H1 (cell line): ENCODE data around the gene RAB44. TPM values are rescaled to one million over a fixed set of nuclear protein-coding genes. Genes with fewer than 3 reads are reported as not detected.
A peak's percentile ranks its signal among the peaks of the same experiment; 100 is the strongest.

ENCODE experiments used
- CTCF ChIA-PET: fragments of 300-600 bp; sonication (Branson Sonifier 250); formaldehyde crosslinking; loops from one replicate; lab custom pipeline; 2021; ENCODE audit not compliant: partially characterized antibody; lab: Charles Lee
- POLR2A ChIA-PET: fragments of 300-600 bp; sonication (Branson Sonifier 250); formaldehyde crosslinking; loops from one replicate; lab custom pipeline; 2021; ENCODE audit warnings: inconsistent platforms; ENCODE audit not compliant: partially characterized antibody; lab: Charles Lee
- DNase-seq, 2 experiments: peaks; one replicate each; pipeline versions ENCODE4 v3.0.0 to v3.0.0-alpha.2; 2010 to 2022; ENCODE audit warnings: low spot score in 2 of 2, low read depth in 1 of 2, mixed read lengths in 1 of 2
- FAIRE-seq: peaks from 2 replicates; lab custom pipeline; 2011; peaks lifted over from hg19 to GRCh38; lab: Jason Lieb, UNC
- H2AFZ ChIP-seq: 2 replicates; pipeline ENCODE4 v1.8.1; 2012; ENCODE audit warnings: low read length, inconsistent platforms
- H2AK5ac ChIP-seq: 2 replicates; pipeline ENCODE4 v1.6.1; 2013; ENCODE audit warnings: low read depth, low read length
- H2BK120ac ChIP-seq: replicated peaks from 2 replicates; pipeline ENCODE3; 2013; ENCODE audit warnings: low read depth, low read length, inconsistent platforms
- H2BK12ac ChIP-seq: 2 replicates; pipeline ENCODE4 v1.6.1; 2013; ENCODE audit warnings: low read depth, low read length
- H2BK15ac ChIP-seq: 2 replicates; pipeline ENCODE4 v1.6.1; 2013; ENCODE audit warnings: low read length
- H2BK20ac ChIP-seq: 2 replicates; pipeline ENCODE4 v1.6.1; 2013; ENCODE audit warnings: low read length
- H2BK5ac ChIP-seq: 2 replicates; pipeline ENCODE4 v1.6.1; 2013; ENCODE audit warnings: low read depth, low read length
- H3K14ac ChIP-seq: 2 replicates; pipeline ENCODE4 v1.6.1; 2013; ENCODE audit warnings: inconsistent platforms; ENCODE audit not compliant: insufficient read length
- H3K18ac ChIP-seq: 2 replicates; pipeline ENCODE4 v1.6.1; 2013; ENCODE audit warnings: low read length; ENCODE audit errors: extremely low read depth
- H3K23ac ChIP-seq: 2 replicates; pipeline ENCODE4 v1.6.1; 2013; ENCODE audit warnings: inconsistent platforms; ENCODE audit not compliant: insufficient read length
- H3K23me2 ChIP-seq: 2 replicates; pipeline ENCODE4 v1.6.1; 2013; ENCODE audit warnings: low read depth, low read length
- H3K27ac ChIP-seq: 2 replicates; pipeline ENCODE4 v1.6.1; 2011; ENCODE audit warnings: low read depth, low read length, inconsistent platforms
- H3K27me3 ChIP-seq, 4 experiments: replicated peaks in 1 of 4; 1 replicate in 1 of 4; 2 replicates in 3 of 4; pipeline versions ENCODE4 v1.6.1 to v1.8.1; 2011 to 2013; ENCODE audit warnings: low read length in 3 of 4, mild to moderate bottlenecking in 3 of 4, inconsistent platforms in 2 of 4, mixed read lengths in 2 of 4, moderate library complexity in 1 of 4; ENCODE audit not compliant: control insufficient read depth in 3 of 4, insufficient read depth in 3 of 4; ENCODE audit errors: extremely low read depth in 1 of 4
- H3K36me3 ChIP-seq, 4 experiments: 2 replicates each; pipeline versions ENCODE4 v1.6.1 to v1.8.1; 2011 to 2013; ENCODE audit warnings: mild to moderate bottlenecking in 4 of 4, low read length in 3 of 4, moderate library complexity in 2 of 4, control low read depth in 1 of 4, inconsistent platforms in 1 of 4; ENCODE audit not compliant: insufficient read depth in 4 of 4, control insufficient read depth in 2 of 4
- H3K4ac ChIP-seq: replicated peaks from 2 replicates; pipeline ENCODE3; 2013; ENCODE audit warnings: low read length, low read depth, mixed read lengths, inconsistent platforms; ENCODE audit not compliant: insufficient read length
- H3K4me1 ChIP-seq, 4 experiments: replicated peaks in 1 of 4; 1 replicate in 1 of 4; 2 replicates in 3 of 4; pipeline versions ENCODE4 v1.6.1 to v1.8.1; 2011 to 2013; ENCODE audit warnings: low read length in 3 of 4, inconsistent platforms in 2 of 4, mixed read lengths in 1 of 4; ENCODE audit not compliant: insufficient read depth in 4 of 4, control insufficient read depth in 3 of 4
- H3K4me2 ChIP-seq, 2 experiments: 2 replicates each; pipeline versions ENCODE4 v1.6.1 to v1.8.1; 2011 to 2013; ENCODE audit warnings: low read depth in 2 of 2, low read length in 2 of 2, control low read depth in 1 of 2, inconsistent platforms in 1 of 2, mild to moderate bottlenecking in 1 of 2; ENCODE audit not compliant: insufficient read depth in 1 of 2
- H3K4me3 ChIP-seq, 4 experiments: fragments of 200-600, 300-600 bp in 1 of 4; sonication (generic), shearing (Covaris generic), sonication (Bioruptor Twin) in 1 of 4; 2 replicates each; pipeline versions ENCODE4 v1.5.1 to v1.8.1; 2011 to 2016; ENCODE audit warnings: low read length in 4 of 4, low read depth in 3 of 4, control low read depth in 2 of 4, inconsistent platforms in 2 of 4, mild to moderate bottlenecking in 2 of 4, mixed read lengths in 1 of 4, moderate library complexity in 1 of 4; ENCODE audit not compliant: insufficient read depth in 2 of 4; ENCODE audit errors: extremely low read depth in 1 of 4
- H3K56ac ChIP-seq: replicated peaks from 2 replicates; pipeline ENCODE3; 2013; ENCODE audit warnings: low read depth, mild to moderate bottlenecking, mixed read lengths, low read length, inconsistent platforms; ENCODE audit not compliant: insufficient read length
- H3K79me1 ChIP-seq: 2 replicates; pipeline ENCODE4 v1.6.1; 2013; ENCODE audit warnings: low read depth, low read length, control low read depth
- H3K79me2 ChIP-seq, 2 experiments: 2 replicates each; pipeline versions ENCODE4 v1.6.1 to v1.8.1; 2012 to 2013; ENCODE audit warnings: low read length in 2 of 2, mild to moderate bottlenecking in 2 of 2, inconsistent platforms in 1 of 2; ENCODE audit not compliant: insufficient read depth in 2 of 2, control insufficient read depth in 1 of 2
- H3K9ac ChIP-seq, 4 experiments: replicated peaks in 1 of 4; 1 replicate in 1 of 4; 2 replicates in 3 of 4; pipeline versions ENCODE4 v1.6.1 to v1.8.1; 2011 to 2013; ENCODE audit warnings: low read depth in 3 of 4, low read length in 3 of 4, control low read depth in 2 of 4, mild to moderate bottlenecking in 2 of 4, moderate library complexity in 2 of 4, inconsistent platforms in 1 of 4; ENCODE audit errors: extremely low read depth in 1 of 4
- H3K9me3 ChIP-seq, 2 experiments: 2 replicates each; pipeline versions ENCODE4 v1.6.1 to v1.8.1; 2012 to 2013; ENCODE audit warnings: mild to moderate bottlenecking in 2 of 2, moderate library complexity in 2 of 2, control low read depth in 1 of 2, inconsistent platforms in 1 of 2, low read depth in 1 of 2, low read length in 1 of 2, mixed read lengths in 1 of 2; ENCODE audit not compliant: insufficient read depth in 2 of 2
- H4K20me1 ChIP-seq, 2 experiments: replicated peaks in 1 of 2; 2 replicates each; pipeline versions ENCODE3 to v1.8.1; 2011 to 2013; ENCODE audit warnings: inconsistent platforms in 2 of 2, low read length in 2 of 2, mild to moderate bottlenecking in 1 of 2; ENCODE audit not compliant: insufficient read depth in 2 of 2, control insufficient read depth in 1 of 2
- H4K5ac ChIP-seq: 2 replicates; pipeline ENCODE4 v1.6.1; 2013; ENCODE audit warnings: low read length, low read depth, mixed read lengths, inconsistent platforms; ENCODE audit not compliant: insufficient read length
- H4K8ac ChIP-seq: 2 replicates; pipeline ENCODE4 v1.8.0; 2013; ENCODE audit warnings: mild to moderate bottlenecking, moderate library complexity, low read length, inconsistent platforms; ENCODE audit not compliant: insufficient read depth; ENCODE audit errors: extremely low read depth
- H4K91ac ChIP-seq: replicated peaks from 2 replicates; pipeline ENCODE3; 2013; ENCODE audit warnings: low read length, mixed read lengths, inconsistent platforms; ENCODE audit not compliant: insufficient read length
- EGR1 ChIP-seq: IDR thresholded peaks from 2 replicates; pipeline ENCODE4 v1.6.1; 2011; ENCODE audit warnings: low read depth, low read length, borderline replicate concordance
- KDM5A ChIP-seq: fragments of 200-600 bp; IDR thresholded peaks from 2 replicates; pipeline ENCODE4 v1.7.1; 2012; ENCODE audit warnings: mild to moderate bottlenecking, low read length, inconsistent platforms, mixed read lengths
- RAD21 ChIP-seq, 2 experiments: IDR thresholded peaks in 1 of 2; conservative IDR thresholded peaks in 1 of 2; 2 replicates each; pipeline ENCODE4 v1.6.1; 2011; ENCODE audit warnings: low read depth in 2 of 2, low read length in 2 of 2, improper control_type of control experiment in 1 of 2, inconsistent platforms in 1 of 2, mild to moderate bottlenecking in 1 of 2, moderate library complexity in 1 of 2
- RNF2 ChIP-seq: fragments of 200-900, 300-1000 bp; sonication (generic); IDR thresholded peaks from 2 replicates; pipeline ENCODE4 v1.7.1; 2016; ENCODE audit warnings: borderline replicate concordance, low read depth, mild to moderate bottlenecking, antibody characterized with exemption, low read length; ENCODE audit not compliant: poor library complexity, severe bottlenecking; ENCODE audit errors: missing control alignments
- SIN3A ChIP-seq, 2 experiments: IDR thresholded peaks in 1 of 2; conservative IDR thresholded peaks in 1 of 2; 2 replicates each; pipeline ENCODE4 v1.6.1; 2011 to 2012; ENCODE audit warnings: low read length in 2 of 2, improper control_type of control experiment in 1 of 2, low read depth in 1 of 2, mild to moderate bottlenecking in 1 of 2
- SP2 ChIP-seq: IDR thresholded peaks from 2 replicates; pipeline ENCODE4 v1.6.1; 2012; ENCODE audit warnings: mild to moderate bottlenecking, low read length, inconsistent platforms
- SUZ12 ChIP-seq: fragments of 200-600 bp; sonication (generic); IDR thresholded peaks from 2 replicates; pipeline ENCODE4 v1.6.1; 2012; ENCODE audit warnings: mild to moderate bottlenecking, inconsistent platforms, low read length, moderate library complexity, mixed read lengths
- TAF1 ChIP-seq: IDR thresholded peaks from 2 replicates; pipeline ENCODE4 v1.6.1; 2011; ENCODE audit warnings: mild to moderate bottlenecking, low read depth, low read length
- WGBS, 2 experiments: shearing (Covaris generic) in 1 of 2; methylation state at CpG; one replicate each; pipeline versions ENCODE4 v1.1.6 to v1.1.7; 2013 to 2015; ENCODE audit warnings: low lambda C conversion rate in 2 of 2, mixed read lengths in 2 of 2, inconsistent platforms in 1 of 2, low coverage in 1 of 2, missing lambda C conversion rate in 1 of 2; ENCODE audit not compliant: insufficient replicate concordance in 2 of 2, insufficient coverage in 1 of 2, insufficient read length in 1 of 2; ENCODE audit errors: extremely low coverage in 1 of 2, missing lambda C conversion rate in 1 of 2; 5-methylcytosine and 5-hydroxymethylcytosine counted together
- polyA plus RNA-seq, 7 experiments: library from polyadenylated mRNA; depleted of rRNA in 3 of 7; stranded (reverse) in 5 of 7; unstranded in 2 of 7; fragments of >200 nt in 5 of 7; fragments of 200-250 nt in 2 of 7; gene quantifications; 1 replicate in 5 of 7; 2 replicates in 1 of 7; 4 replicates in 1 of 7; pipeline versions ENCODE4 v1.2.1 to v1.2.3, GENCODE V29; 2011 to 2013; ENCODE audit warnings: missing spikeins in 2 of 7, mixed read lengths in 2 of 7
- total RNA-seq: library from RNA; stranded (reverse); fragmentation: NEBNext Ultra II Directional; extraction: Animal tissue kit (Norgen Biotek cat#: 25700); gene quantifications from 2 replicates; pipeline ENCODE4 v1.2.1, GENCODE V29; 2021

The RAB44 gene
- total and polyA plus RNA-seq, 2 of the 8 experiments (the other 6 are each of a cell fraction or from before 2014, with no cell fraction given), result 0.02 TPM; not detected in 1

DNA sequence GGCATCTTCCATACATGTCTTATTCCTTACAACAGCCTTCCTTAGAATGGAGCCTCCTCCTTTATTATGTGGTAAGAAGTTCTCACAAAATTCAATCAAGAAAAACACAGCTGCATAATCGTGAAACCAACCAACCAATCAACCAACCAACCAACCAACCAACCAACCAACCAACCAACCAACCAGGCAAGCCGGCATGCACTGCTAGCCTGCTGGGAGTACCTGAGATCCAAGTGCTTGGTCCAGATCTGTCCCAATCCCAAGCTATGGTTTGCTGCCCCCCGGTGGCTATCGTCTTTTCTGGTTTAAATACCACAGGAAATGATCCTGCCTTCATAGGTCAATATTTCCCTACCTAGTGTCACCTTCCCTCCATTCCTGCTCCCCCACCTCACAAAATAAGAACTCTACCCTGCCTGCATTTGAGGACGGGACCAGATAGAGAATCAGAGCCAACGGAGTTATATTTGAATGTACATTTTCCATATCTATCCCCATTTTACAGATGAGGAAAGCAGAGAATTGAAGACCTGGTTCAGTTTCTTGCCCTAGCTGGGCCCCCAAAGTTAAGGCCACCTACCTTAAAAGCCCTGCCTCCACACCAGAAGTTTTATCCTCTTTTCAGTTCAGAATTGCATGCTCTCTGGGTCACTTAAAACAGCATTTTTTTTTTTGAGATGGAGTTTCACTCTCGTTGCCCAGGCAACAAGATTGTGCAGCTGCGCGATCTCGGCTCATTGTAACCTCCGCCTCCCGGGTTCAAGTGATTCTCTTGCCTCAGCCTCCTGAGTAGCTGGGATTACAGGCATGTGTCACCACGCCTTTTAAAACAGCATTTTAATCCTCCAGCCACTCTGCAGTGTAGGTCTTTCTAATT, 27.1 kb downstream of the RAB44 start:
- Histone ChIP-seq H3K18ac (no peak overlapping the region), H4K91ac (no peak overlapping the region)
- POLR2A ChIA-PET, result interaction anchor here (1.0 kb wide), 1 partner anchor 110 kb away, joined by 6 read pairs; no protein-coding TSS in a partner anchor
- TF ChIP-seq SUZ12, result no peak
- TF ChIP-seq SIN3A (conservative IDR thresholded peaks at IDR 0.05 in 1 of 2, IDR thresholded peaks at IDR 0.05 in 1 of 2; ENCODE audit: low read depth in 1 of 2, low read length in 2 of 2), result no peak
- TF ChIP-seq KDM5A, result no peak
- TF ChIP-seq RAD21 (IDR thresholded peaks at IDR 0.05 in 1 of 2, conservative IDR thresholded peaks at IDR 0.05 in 1 of 2; ENCODE audit: low read depth in 2 of 2, low read length in 2 of 2), result peak; percentile 83 to 84
- TF ChIP-seq EGR1, result no peak
- TF ChIP-seq RNF2, result no peak
- TF ChIP-seq SP2, result no peak
- no peak for TF ChIP-seq TAF1

More for the DNA sequence above, 27.1 kb downstream of the RAB44 start:
- Histone ChIP-seq H2BK15ac (no peak overlapping the region), H3K79me1 (no peaks in the 10 kb centered on the region), H3K14ac (no peak overlapping the region), H3K23me2 (no peaks in the 10 kb centered on the region), H2BK20ac (no peak overlapping the region), H3K56ac (no peak overlapping the region), H3K27me3 (no peaks in the 10 kb centered on the region), H3K4me3 (no peak overlapping the region), H3K23ac (no peak overlapping the region), H4K5ac (no peak overlapping the region), H3K27ac (no peak overlapping the region), H3K79me2 (no peaks in the 10 kb centered on the region), H2BK12ac (no peak overlapping the region), H3K4me2 (no peak overlapping the region), H2AK5ac (no peak overlapping the region), H3K4ac (no peak overlapping the region), H2BK5ac (no peak overlapping the region), H3K4me1 (no peaks in the 10 kb centered on the region; a peak in 1 of 7 replicates), H3K9ac (no peak overlapping the region), H4K8ac (no peak overlapping the region), H3K36me3 (no peaks in the 10 kb centered on the region), H2AFZ (no peak overlapping the region), H4K20me1 (no peaks in the 10 kb centered on the region), H2BK120ac (no peak overlapping the region), H3K9me3 (no peaks in the 10 kb centered on the region)
- CTCF ChIA-PET, result interaction anchor here (0.8 to 5.0 kb wide), 33 partner anchors 9 to 293 kb away, joined by 3 to 35 read pairs (median 5); partner anchors contain the start of gene RAB44
- 62% methylated on average over 13 of the region's 13 CpGs; no CpG with 5 or more reads in 1 of the 2 experiments for WGBS, 2 experiments
- DNase-seq, result peak; percentile 49 to 86
- no peak for FAIRE-seq
